Gastroesophageal sphincter (tissue), 3 donors: ENCODE results near the gene FAM114A1.

Experiments used
- EP300 ChIP-seq: sonication (generic); formaldehyde crosslinking; IDR thresholded peaks from one replicate; pipeline ENCODE4 v1.6.1; 2017; ENCODE audit warnings: antibody characterized with exemption, mild to moderate bottlenecking
- TF ChIP-seq, protein P1 (sequence below), 4 experiments: fragments of 200-600 bp in 2 of 4; fragments of 450-650 bp in 2 of 4; sonication (generic) in 1 of 4; IDR thresholded peaks; one replicate each; pipeline ENCODE4 v1.5.1; 2017 to 2019; ENCODE audit warnings: antibody characterized with exemption in 4 of 4, mild to moderate bottlenecking in 2 of 4, moderate library complexity in 2 of 4

- TF ChIP-seq, protein P1, sequence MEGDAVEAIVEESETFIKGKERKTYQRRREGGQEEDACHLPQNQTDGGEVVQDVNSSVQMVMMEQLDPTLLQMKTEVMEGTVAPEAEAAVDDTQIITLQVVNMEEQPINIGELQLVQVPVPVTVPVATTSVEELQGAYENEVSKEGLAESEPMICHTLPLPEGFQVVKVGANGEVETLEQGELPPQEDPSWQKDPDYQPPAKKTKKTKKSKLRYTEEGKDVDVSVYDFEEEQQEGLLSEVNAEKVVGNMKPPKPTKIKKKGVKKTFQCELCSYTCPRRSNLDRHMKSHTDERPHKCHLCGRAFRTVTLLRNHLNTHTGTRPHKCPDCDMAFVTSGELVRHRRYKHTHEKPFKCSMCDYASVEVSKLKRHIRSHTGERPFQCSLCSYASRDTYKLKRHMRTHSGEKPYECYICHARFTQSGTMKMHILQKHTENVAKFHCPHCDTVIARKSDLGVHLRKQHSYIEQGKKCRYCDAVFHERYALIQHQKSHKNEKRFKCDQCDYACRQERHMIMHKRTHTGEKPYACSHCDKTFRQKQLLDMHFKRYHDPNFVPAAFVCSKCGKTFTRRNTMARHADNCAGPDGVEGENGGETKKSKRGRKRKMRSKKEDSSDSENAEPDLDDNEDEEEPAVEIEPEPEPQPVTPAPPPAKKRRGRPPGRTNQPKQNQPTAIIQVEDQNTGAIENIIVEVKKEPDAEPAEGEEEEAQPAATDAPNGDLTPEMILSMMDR (IDR thresholded peaks at IDR 0.05) = no peak
- no peak for TF ChIP-seq EP300
These were observed 52.6 kb downstream of the FAM114A1 start for GRCh38 chr4:38920186-38920585.
